ENCODE measurements around the gene ARID5B. TPM values are rescaled to one million over a fixed set of nuclear protein-coding genes. Genes with fewer than 3 reads are reported as not detected.

ARID5B gene
- polyA plus RNA-seq, 1 donor, result 55.4 TPM

GRCh38 chr10:61989995-61990760 is 88.7 kb downstream of the ARID5B start:
- no peak for DNase-seq

DNA sequence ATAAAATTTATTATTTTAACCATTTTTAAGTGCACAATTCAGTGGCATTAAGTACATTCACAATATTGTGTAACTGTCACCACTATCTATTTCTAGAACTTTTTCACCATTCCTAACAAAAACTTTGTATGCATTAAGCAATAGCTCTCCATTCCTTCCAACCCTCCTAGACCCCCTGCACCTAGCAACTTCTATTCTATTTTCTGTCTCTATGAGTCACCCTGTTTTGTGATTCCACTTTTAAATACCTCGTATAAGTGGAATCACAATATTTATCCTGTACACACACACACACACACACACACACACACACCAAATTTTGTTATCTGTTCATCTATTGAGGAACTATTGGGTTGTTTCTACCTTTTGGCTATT is 89.2 kb downstream of the ARID5B start:
- no peak for DNase-seq

DNA sequence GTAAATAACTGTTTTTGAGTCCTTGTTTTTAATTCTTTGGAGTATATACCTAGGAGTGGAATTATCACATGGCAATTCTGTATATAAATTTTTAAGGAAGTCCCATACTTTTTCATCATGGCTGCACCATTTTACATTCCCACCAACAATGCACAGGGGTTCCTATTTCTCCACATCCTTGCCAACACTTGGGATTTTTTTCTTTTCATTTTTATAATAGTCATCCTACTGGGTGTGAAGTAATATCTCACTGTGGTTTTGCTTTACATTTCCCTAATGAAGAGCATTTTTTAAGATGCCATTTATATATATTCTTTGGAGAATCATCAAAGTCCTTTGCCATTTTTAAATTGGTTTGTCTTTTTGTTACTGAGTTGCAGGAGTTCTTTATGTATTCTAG is 89.7 kb downstream of the ARID5B start:
- DNase-seq, result no peak

- no peak for DNase-seq
Observed at GRCh38 chr10:61992059-61992460, 90.6 kb downstream of the ARID5B start.

- DNase-seq, result no peak
Observed at GRCh38 chr10:61992671-61993668, 91.5 kb downstream of the ARID5B start.

GRCh38 chr10:61993711-61994401 is 92.4 kb downstream of the ARID5B start:
- DNase-seq, result no peak

DNA sequence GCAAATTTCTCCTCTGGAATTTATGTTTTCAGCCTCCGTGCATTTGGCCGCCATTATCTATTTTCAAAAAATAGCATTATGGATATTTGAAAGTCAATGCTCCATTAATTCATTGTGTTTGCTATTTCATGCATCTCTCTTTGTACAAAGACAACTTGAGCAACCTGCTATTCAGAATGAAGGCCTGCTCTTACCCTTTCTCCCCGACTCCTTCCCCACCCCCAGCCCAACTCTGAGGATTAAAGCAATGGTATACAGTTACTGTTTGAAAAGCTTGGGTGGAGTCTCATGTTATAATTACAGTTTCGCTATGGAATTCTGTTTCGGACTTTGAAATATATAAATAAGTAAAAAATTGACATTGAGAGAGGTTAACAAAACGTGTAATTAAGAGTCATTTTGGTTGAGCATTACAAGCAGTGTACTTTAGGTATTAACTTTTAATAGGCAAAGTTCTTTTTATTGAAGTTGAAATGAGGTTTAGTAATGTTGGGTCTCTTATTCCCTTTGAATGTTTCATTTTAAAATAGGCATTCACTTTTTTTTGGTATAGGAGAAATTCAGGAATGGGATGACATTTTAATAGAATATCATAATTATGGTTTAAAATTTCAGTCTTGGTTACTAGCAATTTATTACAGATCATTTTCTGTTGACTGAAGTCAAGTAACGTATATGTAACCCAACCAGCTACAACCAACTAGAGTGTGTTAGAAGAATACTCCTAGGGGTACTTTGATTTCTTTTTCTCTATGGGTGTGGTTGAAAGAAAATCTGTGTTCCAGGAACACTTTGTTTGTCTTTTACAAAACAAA is 93.1 kb downstream of the ARID5B start:
- DNase-seq, result no peak

DNA sequence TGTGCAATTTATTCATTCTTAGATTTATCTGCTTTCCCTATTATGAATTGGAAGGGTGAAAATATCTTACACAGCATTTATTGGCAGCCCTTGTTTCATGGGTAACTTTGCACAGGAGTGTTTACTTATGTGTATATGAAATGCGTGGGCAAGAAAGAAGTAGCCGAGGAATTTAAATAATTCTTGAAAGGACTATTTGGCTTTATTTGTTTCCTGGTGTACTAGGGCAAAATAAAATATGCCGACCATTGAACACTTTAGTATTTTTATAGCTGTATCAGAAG is 93.7 kb downstream of the ARID5B start:
- DNase-seq, result no peak

DNA sequence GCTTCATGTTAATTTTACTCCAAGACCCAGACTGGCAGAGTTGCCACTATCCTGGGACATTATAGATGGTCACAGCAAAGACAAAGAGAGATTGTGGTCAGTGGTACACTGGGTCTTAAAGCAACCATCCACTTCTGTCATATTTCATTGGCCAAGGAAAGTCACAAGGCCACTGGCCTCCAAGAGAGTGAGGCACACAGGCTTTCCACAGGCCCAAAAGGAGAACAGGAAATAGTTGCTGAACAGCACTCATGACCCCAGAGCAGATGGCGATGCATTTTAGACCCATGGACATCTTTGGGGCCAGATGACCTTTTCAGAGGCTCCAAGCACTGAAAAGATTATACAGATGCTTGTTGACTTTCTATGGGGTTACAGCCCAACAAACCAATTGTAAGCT is 97.4 kb downstream of the ARID5B start:
- DNase-seq, result no peak

DNA sequence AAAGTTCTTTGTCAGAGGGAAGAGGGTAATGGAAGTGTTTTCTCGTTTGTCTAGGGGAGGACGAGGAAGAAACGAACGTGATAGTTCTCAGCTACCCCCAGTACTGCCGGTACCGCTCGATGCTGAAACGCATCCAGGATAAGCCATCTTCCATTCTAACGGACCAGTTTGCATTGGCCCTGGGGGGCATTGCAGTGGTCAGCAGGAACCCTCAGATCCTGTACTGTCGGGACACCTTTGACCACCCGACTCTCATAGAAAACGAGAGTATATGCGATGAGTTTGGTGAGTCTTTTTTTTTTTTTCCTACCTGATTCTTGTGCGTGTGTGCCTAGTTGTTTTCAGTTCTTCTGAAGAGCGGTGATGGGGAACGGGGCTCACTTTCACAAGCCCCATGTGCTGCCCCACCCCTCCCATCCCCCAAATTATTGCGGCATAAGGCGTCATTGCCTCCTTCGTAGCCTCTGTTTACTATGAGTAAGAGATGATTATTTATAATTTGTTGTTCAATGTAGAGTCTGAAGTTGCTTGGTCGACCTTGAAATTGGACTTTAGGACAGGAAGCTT is 98.6 kb downstream of the ARID5B start:
- no peak for DNase-seq

DNA sequence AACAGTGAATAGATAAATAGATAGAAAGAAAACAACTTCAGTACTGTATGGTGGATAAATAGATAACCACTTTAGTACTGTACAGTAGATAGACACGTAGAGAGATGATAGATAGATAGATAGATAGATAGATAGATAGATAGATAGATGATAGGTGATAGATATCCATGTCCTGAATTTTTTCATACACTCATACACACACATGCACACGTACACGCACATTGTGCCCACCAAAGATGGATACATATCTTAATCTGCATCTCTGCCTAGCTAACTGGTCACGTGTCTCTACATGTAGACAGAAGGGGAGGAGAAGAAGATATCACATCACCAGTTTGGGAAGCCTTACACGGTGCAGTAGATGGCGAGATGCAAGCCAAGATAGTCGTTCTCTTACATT is 99.2 kb downstream of the ARID5B start:
- DNase-seq, result no peak

DNA sequence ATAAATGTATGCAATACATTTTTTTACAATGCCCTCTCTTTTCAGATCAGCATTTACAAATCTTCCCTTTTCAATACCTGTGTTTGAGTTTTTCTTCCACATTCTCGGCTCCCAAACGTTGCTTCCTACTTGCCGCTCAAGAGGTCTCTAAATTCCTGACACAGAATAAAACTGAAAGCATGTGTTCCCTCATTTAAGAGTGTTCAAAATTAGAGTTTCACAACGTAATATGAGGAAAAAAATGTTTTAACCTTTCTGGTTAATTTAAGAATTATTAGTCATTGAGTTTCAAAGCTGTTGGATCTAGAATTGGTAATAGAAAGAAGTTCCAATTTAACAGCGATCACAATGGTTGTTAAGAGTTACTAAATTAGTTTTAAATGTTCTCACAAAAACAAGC is 100.4 kb downstream of the ARID5B start:
- DNase-seq, result no peak

- no peak for DNase-seq
Observed at GRCh38 chr10:62002753-62003152, 101.3 kb downstream of the ARID5B start.

GRCh38 chr10:62004042-62004441 is 102.5 kb downstream of the ARID5B start:
- no peak for DNase-seq

GRCh38 chr10:62005281-62005680 is 103.8 kb downstream of the ARID5B start:
- no peak for DNase-seq

DNA sequence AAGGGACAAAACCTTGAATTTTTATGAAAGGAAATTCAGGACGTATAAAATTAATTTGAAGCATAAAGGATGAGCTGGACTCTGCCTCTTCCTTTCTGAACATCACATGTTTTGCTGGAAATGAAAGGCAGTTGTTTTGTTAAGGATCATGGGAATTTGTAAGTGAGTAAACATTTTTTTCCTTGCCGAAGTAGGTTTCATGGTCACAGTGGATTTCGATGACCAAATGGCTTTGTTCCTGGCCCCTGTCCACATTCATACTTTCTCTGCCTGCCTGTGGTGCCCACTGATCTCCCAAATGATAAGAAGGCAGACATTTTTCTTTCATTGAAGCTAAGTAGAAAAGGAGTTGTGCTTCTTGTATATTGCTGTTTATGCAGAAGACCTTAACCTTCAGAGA is 104.2 kb downstream of the ARID5B start:
- no peak for DNase-seq

DNA sequence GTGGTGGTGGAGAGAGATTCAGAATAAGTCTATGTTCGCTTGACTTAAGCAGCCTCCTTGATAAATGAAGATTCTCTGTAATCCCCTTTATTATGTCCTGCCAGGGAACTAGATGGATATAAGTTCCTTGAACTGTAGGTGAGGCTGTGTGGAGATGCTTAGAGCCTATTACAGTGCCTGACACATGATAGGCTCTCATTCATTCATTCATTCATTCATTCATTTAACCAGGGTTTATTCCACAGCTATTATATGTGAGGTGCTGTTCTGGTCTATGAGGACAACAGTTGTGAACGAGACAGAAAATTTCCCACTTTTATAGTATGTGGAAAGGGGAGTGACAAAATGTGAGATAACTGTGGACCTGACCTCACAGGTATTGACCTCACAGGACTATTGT is 105.6 kb downstream of the ARID5B start:
- no peak for DNase-seq

DNA sequence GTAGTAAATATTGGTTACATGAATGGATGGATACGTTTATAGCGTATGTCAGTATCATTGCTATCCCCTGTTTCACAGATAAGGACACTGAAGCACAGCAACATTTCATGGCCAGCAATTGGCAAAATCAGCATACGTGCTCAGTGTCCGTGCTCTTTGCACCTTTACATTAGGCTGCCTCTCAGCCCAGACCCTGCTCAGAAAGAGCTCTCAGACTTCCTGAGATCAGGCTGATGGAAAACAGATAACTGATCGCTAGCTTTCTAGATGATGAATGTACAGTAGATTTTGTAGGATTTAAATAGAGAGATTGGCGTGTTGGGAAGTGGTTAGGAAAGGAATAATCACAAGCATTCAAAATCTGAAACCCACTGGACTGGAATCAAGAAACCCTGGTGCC is 106.7 kb downstream of the ARID5B start:
- DNase-seq, result no peak

GRCh38 chr10:62008946-62009345 is 107.4 kb downstream of the ARID5B start:
- DNase-seq, result no peak

GRCh38 chr10:62010366-62010765 is 108.9 kb downstream of the ARID5B start:
- DNase-seq, result no peak

- DNase-seq, result no peak
Observed at GRCh38 chr10:62011558-62011957, 110.1 kb downstream of the ARID5B start.

DNA sequence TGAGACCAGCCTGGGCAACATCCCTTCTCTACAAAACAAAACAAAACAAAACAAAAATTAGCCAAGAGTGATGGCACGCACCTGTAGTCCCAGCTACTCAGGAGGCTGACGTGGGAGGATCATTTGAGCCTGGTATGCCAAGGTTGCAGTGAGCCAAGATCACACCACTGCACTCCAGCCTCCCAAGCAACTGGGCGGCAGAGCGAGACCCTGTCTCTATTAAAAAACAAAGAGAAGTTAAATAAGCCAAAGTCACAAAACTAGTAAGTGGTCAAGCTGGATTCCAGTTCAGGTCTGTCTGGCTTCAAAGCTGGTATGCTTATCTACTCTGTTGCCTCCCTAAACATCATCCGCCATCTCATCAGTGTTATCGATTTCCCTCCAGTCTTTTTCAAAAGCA is 110.8 kb downstream of the ARID5B start:
- DNase-seq, result no peak
